Neural progenitor cell (in vitro differentiated cells): Measurements from ENCODE around the gene PTPRN2. TPM values are rescaled to one million over a fixed set of nuclear protein-coding genes. Genes with fewer than 3 reads are reported as not detected.
"Not testable (repeated sequence)": the region's sequence is repeated elsewhere in the genome, so short reads cannot be mapped to it uniquely, and the experiment has no call there.

Experiments
- DNase-seq: peaks from one replicate; pipeline ENCODE4 v3.0.0-alpha.2; 2016; ENCODE audit warnings: low spot score
- H2AFZ ChIP-seq: fragments of 200-600 bp; sonication (generic); replicated peaks from 2 replicates; pipeline ENCODE4 v1.6.1; 2016; ENCODE audit warnings: antibody characterized with exemption
- H3F3A ChIP-seq: fragments of 200-600 bp; sonication (generic); 2 replicates; pipeline ENCODE4 v1.6.1; 2016; ENCODE audit warnings: antibody characterized with exemption, low read depth
- H3K27ac ChIP-seq: fragments of 200-600 bp; sonication (generic); 2 replicates; pipeline ENCODE4 v1.5.1; 2016; ENCODE audit warnings: mild to moderate bottlenecking
- H3K27me3 ChIP-seq: fragments of 200-600 bp; sonication (generic); 2 replicates; pipeline ENCODE4 v1.6.1; 2016; ENCODE audit warnings: mild to moderate bottlenecking, moderate library complexity
- H3K36me3 ChIP-seq: fragments of 200-600 bp; sonication (generic); 2 replicates; pipeline ENCODE4 v1.5.1; 2016
- H3K4me1 ChIP-seq: fragments of 200-600 bp; sonication (generic); 2 replicates; pipeline ENCODE4 v1.6.1; 2016; ENCODE audit warnings: mixed run types
- H3K4me2 ChIP-seq: fragments of 200-600 bp; sonication (generic); 2 replicates; pipeline ENCODE4 v1.6.1; 2016
- H3K4me3 ChIP-seq: fragments of 200-600 bp; sonication (generic); 2 replicates; pipeline ENCODE4 v1.5.1; 2016
- H3K79me2 ChIP-seq: fragments of 200-600 bp; sonication (generic); 2 replicates; pipeline ENCODE4 v1.6.1; 2016; ENCODE audit warnings: low read depth
- H3K9ac ChIP-seq: fragments of 200-600 bp; sonication (generic); 2 replicates; pipeline ENCODE4 v1.6.1; 2016
- H3K9me3 ChIP-seq: fragments of 200-600 bp; sonication (generic); 2 replicates; pipeline ENCODE4 v1.5.1; 2016; ENCODE audit warnings: low read depth
- H4K20me1 ChIP-seq: fragments of 200-600 bp; sonication (generic); 2 replicates; pipeline ENCODE4 v1.6.1; 2016; ENCODE audit warnings: low read depth
- H3K27ac Mint-ChIP-seq: 3 replicates; pipeline ENCODE4 v1.8.0; 2021; ENCODE audit warnings: mixed read lengths
- H3K27me3 Mint-ChIP-seq: 2 replicates; pipeline ENCODE4 v1.8.0; 2022; ENCODE audit warnings: low read depth, mild to moderate bottlenecking, inconsistent platforms, moderate library complexity, mixed read lengths; ENCODE audit not compliant: insufficient read depth
- H3K36me3 Mint-ChIP-seq: 3 replicates; pipeline ENCODE4 v1.8.0; 2021; ENCODE audit warnings: mixed read lengths
- H3K4me1 Mint-ChIP-seq: 3 replicates; pipeline ENCODE4 v1.8.0; 2021; ENCODE audit warnings: mixed read lengths
- H3K4me3 Mint-ChIP-seq: 3 replicates; pipeline ENCODE4 v1.8.0; 2021; ENCODE audit warnings: mild to moderate bottlenecking, moderate library complexity, mixed read lengths
- H3K9me3 Mint-ChIP-seq: 3 replicates; pipeline ENCODE4 v1.8.0; 2020; ENCODE audit warnings: mixed read lengths
- CTCF ChIP-seq: fragments of 200-600 bp; sonication (generic); IDR thresholded peaks from 2 replicates; pipeline ENCODE4 v1.5.1; 2017; ENCODE audit warnings: antibody characterized with exemption, mild to moderate bottlenecking
- EZH2 ChIP-seq: fragments of 200-600 bp; sonication (generic); IDR thresholded peaks from 2 replicates; pipeline ENCODE4 v1.6.1; 2017; ENCODE audit warnings: antibody characterized with exemption, mild to moderate bottlenecking, moderate library complexity
- EZH2phosphoT487 ChIP-seq: fragments of 200-600 bp; sonication (generic); IDR thresholded peaks from 2 replicates; pipeline ENCODE4 v1.6.1; 2017; ENCODE audit warnings: antibody characterized with exemption
- total RNA-seq: library from RNA; depleted of rRNA; stranded (reverse); fragments of >200 nt; gene quantifications from 2 replicates; pipeline ENCODE4 v1.2.3, GENCODE V29; 2015; ENCODE audit warnings: low replicate concordance

The PTPRN2 gene
- total RNA-seq, 1 donor from 2014 or later = 3.0 TPM

GRCh38 chr7:158295966-158296797 lies 291.4 kb downstream of the PTPRN2 start:
- Histone ChIP-seq H3K27me3 (no peaks in the 10 kb centered on the region), H4K20me1 (no peaks in the 10 kb centered on the region), H3F3A (peaks cover 17% of the 10 kb centered on the region), H3K27ac (no peak overlapping the region), H3K9ac (no peak overlapping the region), H3K9me3 (no peaks in the 10 kb centered on the region), H3K4me3 (no peak overlapping the region), H3K36me3 (no peaks in the 10 kb centered on the region), H3K4me2 (no peak overlapping the region), H2AFZ (no peak overlapping the region), H3K79me2 (no peaks in the 10 kb centered on the region), H3K4me1 (peaks cover 15% of the 10 kb centered on the region)
- DNase-seq = no peak
- H3K4me3 Mint-ChIP-seq = no peak overlapping the region
- peaks cover 3% of the 10 kb centered on the region for H3K36me3 Mint-ChIP-seq
- H3K27me3 Mint-ChIP-seq = peaks cover 7% of the 10 kb centered on the region
- no peak overlapping the region for H3K27ac Mint-ChIP-seq
- peaks cover 8% of the 10 kb centered on the region for H3K4me1 Mint-ChIP-seq
- peaks cover 23% of the 10 kb centered on the region for H3K9me3 Mint-ChIP-seq
- TF ChIP-seq EZH2 (no peak), EZH2phosphoT487 (no peak), CTCF (no peak)

- H3K4me1 Mint-ChIP-seq, H3K4me3 ChIP-seq, H3K36me3 Mint-ChIP-seq, H3K27ac Mint-ChIP-seq, H3K9ac ChIP-seq, DNase-seq, H2AFZ ChIP-seq, H3K27me3 Mint-ChIP-seq, H3K27ac ChIP-seq, H3K4me2 ChIP-seq, H3K27me3 ChIP-seq, H3K9me3 ChIP-seq, H3K36me3 ChIP-seq, H4K20me1 ChIP-seq, H3K4me3 Mint-ChIP-seq, H3K79me2 ChIP-seq: not testable (repeated sequence)
- H3K9me3 Mint-ChIP-seq = peaks cover 32% of the 10 kb centered on the region
- peaks cover 19% of the 10 kb centered on the region for H3F3A ChIP-seq
- peaks cover 16% of the 10 kb centered on the region for H3K4me1 ChIP-seq
Observed at GRCh38 chr7:158294468-158295215, 293.0 kb downstream of the PTPRN2 start.

- Mint-ChIP-seq H3K27me3 (peaks cover 9% of the 10 kb centered on the region), H3K4me1 (peaks cover 7% of the 10 kb centered on the region), H3K27ac (no peak overlapping the region), H3K4me3 (no peak overlapping the region), H3K36me3 (peaks cover 5% of the 10 kb centered on the region), H3K9me3 (peaks cover 49% of the 10 kb centered on the region)
- Histone ChIP-seq H2AFZ (no peak overlapping the region), H3K4me3 (no peak overlapping the region), H3F3A (peaks cover 19% of the 10 kb centered on the region), H4K20me1 (no peaks in the 10 kb centered on the region), H3K4me1 (peaks cover 16% of the 10 kb centered on the region), H3K9ac (no peak overlapping the region), H3K9me3 (peaks cover 17% of the 10 kb centered on the region), H3K36me3 (no peaks in the 10 kb centered on the region), H3K79me2 (no peaks in the 10 kb centered on the region), H3K4me2 (no peak overlapping the region), H3K27ac (no peak overlapping the region), H3K27me3 (no peaks in the 10 kb centered on the region)
- no peak for DNase-seq
- TF ChIP-seq EZH2phosphoT487 (no peak), EZH2 (no peak), CTCF (no peak)
Observed at GRCh38 chr7:158292948-158293347, 294.7 kb downstream of the PTPRN2 start.
